ENCODE data around the gene INTU.

The INTU gene

GRCh38 chr4:127756906-127757305 lies 124.1 kb downstream of the INTU start:
- no peak for FAIRE-seq

DNA sequence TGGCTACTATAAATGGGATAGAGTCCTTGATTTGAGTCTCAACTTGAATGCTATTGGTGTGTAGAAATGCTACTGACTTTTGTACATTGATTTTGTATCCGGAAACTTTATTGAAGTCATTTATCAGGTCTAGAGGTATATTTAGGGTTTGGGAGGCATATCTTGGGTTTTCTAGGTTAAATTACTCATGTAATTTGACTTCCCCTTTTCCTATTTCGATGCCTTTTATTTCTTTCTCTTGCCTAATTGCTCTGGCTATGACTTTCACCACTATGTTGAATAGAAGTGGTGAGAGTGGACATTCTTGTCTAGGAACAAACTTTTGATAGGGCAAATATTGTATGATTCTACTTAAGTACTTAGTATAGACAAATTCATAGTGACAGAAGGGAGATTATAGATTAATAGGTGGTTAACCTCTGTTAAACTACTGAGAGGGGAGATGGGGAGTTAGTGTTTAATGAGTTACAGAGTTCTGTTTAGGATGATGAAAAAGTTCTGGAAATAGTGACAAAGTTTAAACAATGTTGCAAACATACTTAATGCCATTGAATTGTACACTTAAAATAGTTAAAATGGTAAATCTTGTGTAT lies 126.6 kb downstream of the INTU start:
- peak; percentile 27 for FAIRE-seq

- FAIRE-seq, result no peak
Observed at GRCh38 chr4:127759893-127760292, 127.1 kb downstream of the INTU start.

GRCh38 chr4:127771535-127772275 lies 138.9 kb downstream of the INTU start:
- peak; percentile 43 for FAIRE-seq

DNA sequence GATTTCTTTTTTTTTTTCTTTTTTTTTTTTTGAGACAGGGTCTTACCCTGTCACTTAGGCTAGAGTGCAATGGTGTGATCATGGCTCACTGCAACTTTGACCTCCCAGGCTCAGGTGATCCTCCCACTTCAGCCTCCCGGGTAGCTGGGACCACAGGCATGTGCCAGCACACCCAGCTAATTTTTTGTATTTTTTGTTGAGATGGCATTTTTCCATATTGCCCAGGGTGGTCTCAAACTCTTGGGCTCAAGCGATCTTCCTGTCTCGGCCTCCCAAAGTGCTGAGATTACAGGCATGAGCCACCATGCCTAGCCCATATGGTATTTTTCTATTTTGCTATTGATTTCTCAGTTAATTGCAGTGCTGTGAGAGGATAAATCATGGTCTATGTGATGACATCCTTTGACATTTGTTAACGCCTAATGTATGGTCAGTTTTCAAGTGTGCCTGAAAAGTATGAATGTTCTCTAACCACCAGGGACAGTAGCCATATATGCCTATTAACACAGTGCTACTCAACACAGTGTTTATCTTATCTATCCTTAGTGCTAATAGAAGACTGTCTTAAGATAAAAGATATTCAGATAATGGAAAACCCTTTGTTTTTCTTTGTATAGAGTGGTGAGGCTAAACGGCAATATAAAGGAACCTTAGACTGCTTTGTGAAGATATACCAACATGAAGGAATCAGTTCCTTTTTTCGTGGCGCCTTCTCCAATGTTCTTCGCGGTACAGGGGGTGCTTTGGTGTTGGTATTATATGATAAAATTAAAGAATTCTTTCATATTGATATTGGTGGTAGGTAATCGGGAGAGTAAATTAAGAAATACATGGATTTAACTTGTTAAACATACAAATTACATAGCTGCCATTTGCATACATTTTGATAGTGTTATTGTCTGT lies 140.3 kb downstream of the INTU start:
- FAIRE-seq, result no peak

DNA sequence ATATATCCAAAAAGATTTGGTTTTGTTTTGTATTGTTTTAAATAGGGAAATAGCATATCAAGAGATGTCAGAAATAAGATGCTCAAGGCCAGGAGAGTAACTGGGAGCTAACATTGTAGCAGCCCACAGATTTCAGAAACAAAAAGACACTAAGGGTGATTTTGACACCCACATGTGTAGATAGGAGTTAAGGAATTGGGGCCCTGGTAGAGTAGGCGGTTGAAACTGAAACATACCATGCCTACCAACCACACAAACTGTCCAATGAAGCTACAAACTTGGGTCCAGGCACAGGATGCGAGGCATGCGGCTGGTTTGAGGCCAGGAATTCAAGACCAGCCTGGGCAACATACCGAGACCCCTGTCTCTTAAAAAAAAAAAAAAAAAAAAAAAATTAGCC lies 143.1 kb downstream of the INTU start:
- no peak for FAIRE-seq
